AG10803 (cell line): ENCODE results near the gene PARD6G.

ENCODE experiments used
- DNase-seq: peaks from one replicate; pipeline ENCODE4 v3.0.0; 2010; ENCODE audit warnings: low read depth
- H3K4me3 ChIP-seq: 2 replicates; pipeline ENCODE4 v1.5.1; 2011; ENCODE audit warnings: mild to moderate bottlenecking, low read length, control low read depth
- TF ChIP-seq, protein P1 (sequence below): conservative IDR thresholded peaks from 2 replicates; pipeline ENCODE4 v1.5.1; 2011; ENCODE audit warnings: mild to moderate bottlenecking, low read length, control low read depth, inconsistent platforms

PARD6G gene

DNA sequence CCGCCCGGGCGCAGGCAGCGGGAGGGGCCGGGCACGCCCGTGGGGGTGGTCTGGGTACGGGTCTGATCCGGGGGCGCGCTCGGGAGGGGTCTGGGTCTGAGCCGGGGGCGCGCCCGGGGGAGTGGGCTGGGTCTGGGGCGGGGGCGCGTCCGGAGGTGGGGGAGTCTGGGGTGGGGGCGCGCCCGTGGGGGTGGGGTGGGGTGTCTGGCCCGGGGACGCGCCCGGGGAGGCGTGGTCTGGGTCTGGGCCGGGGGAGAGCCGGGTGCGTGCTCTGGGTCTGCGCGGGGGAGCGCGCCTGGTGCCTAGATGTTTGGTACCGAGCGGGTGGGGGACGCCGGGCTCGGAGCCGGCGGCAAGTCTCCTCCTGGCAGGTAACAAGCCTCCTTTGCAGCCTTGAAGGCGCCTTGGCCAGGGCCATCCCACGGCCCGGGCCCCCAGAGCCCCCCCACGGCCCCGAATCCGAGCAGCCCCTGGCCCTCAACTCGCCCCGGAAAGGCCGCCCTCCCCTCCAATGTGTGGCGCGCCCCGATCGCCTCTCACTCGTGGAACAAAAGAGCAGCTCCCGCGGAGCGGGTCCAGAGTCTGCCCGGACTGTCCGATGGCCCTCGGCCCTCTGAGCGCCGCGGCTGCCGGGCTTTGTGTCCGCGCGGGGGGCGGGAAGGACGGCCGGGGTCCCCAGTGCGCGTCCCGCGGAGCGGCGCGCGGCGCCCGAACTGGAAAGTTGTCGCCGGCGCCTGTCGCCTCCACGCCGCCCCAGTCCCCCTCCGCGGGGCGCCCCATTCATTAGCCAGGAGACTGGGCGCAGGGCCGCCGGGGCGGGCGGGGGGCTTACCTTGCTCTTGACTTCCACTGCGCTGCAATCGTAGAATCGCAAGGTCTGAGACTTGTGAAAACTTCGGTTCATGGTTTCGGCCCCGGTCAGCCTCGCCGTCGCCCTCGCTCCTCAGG, 595 bp downstream of the PARD6G start:
- H3K4me3 ChIP-seq, result peak overlapping the region; percentile 64
- DNase-seq, result peak; percentile 4
- TF ChIP-seq, protein P1, sequence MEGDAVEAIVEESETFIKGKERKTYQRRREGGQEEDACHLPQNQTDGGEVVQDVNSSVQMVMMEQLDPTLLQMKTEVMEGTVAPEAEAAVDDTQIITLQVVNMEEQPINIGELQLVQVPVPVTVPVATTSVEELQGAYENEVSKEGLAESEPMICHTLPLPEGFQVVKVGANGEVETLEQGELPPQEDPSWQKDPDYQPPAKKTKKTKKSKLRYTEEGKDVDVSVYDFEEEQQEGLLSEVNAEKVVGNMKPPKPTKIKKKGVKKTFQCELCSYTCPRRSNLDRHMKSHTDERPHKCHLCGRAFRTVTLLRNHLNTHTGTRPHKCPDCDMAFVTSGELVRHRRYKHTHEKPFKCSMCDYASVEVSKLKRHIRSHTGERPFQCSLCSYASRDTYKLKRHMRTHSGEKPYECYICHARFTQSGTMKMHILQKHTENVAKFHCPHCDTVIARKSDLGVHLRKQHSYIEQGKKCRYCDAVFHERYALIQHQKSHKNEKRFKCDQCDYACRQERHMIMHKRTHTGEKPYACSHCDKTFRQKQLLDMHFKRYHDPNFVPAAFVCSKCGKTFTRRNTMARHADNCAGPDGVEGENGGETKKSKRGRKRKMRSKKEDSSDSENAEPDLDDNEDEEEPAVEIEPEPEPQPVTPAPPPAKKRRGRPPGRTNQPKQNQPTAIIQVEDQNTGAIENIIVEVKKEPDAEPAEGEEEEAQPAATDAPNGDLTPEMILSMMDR, result no peak

DNA sequence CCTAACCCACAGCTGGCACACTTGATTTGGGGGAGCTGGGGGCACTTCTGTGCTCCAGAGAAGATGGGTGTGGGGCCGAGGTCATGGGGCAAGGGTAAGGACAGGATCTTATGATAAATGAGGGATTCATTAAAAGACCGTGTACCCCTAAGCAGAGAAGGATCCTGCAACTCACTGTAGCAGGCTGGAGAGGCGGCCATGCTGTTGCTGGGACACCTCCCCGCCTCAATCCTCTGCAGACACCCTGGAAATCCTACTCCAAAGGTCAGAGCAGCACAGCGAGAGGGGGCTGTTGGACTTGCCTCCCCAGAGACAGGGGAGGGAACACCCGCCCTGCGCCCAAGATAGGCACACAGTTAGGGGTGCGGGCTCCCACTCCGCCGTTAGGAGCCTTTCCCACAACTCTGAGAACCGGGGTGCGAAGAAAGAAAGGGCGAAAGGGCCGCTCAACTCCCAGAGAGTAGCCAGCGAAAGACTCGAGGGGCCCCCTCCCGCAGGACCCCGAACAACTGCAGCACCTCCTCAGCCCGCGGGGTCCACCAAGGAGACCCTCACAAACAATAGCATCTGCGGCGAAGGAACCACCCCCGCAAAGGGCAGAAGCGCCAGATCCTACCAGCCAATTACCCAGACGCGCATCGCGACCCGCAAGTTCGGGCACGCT, 1.4 kb downstream of the PARD6G start:
- TF ChIP-seq, protein P1, result no peak
- H3K4me3 ChIP-seq, result peak overlapping the region; percentile 34
- no peak for DNase-seq

DNA sequence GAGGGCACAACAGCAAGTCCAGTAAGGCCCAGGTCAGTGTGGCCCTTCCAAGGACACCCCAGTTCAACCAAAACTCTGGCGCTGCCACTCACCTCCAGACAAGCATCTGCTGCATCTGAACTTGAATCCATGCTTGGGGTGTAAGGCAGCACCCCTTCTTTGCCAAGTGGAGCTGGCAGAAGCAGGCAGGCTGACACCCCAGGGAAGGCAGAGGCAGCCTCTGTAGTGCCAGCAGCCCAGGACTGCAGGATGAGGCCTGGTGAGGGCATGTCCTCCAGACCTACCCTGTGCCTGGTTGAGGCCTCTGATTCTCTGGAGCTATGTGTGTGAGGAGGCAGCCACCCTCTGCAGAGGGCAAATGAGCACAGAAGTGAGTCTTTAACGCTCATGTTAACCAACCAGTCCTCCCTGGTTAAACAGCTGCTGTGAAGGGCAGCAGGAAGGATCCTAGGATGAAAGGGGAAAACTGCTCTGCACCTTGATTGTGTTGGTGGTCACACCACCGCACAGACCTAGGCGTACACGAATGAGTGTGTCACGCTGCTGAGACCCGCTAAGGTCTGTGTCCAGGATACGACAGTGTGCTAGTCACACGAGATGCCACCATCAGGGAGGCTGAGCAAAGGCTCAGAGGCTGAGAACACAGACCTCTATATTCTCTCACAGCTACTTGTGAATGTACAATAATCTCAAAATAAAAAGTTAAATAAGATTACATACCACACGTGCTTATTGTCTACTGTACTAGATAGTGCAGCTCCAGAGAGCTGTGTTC, 2.2 kb downstream of the PARD6G start:
- no peak overlapping the region for H3K4me3 ChIP-seq
- no peak for DNase-seq
- TF ChIP-seq, protein P1, result no peak

DNA sequence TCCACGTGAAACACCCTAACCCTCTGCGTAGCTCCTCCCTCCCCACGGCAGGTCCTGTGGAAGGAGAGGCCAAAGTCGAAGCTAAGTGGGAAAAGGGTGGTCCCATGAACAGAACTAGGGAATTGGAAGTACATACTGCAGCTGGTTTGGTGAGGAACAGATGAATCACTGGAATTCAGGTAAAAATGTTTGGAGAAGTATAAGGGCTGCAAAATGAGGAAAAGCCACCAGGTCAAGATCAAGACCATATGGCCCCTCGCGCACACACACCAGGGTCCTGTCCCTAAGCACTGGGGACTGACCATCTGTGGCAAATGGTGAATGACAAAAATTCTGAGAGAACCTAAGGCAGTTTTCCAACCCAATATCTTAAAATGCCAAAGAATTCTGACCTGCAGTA, 3.1 kb downstream of the PARD6G start:
- H3K4me3 ChIP-seq, result no peak overlapping the region
- DNase-seq, result no peak
- TF ChIP-seq, protein P1, result no peak

DNA sequence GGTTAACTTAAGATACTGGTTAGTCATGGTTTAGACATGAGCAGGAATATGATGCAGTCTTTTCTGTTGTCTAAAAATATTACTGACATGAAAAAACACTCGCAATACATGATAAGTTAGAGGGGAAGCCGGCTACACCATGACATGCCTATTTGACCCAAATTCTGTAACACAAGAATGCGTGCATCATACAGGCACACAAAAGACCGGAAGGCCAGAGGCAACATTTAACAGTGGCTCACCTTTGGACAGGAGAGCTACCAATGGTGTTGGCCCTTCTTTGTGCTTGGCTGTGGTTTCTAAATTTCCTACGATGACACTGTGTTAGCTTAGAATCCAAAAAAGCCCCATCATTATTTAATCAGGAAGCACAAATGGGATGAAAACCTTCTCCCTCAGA, 4.1 kb downstream of the PARD6G start:
- H3K4me3 ChIP-seq, result no peak overlapping the region
- TF ChIP-seq, protein P1, result no peak
- no peak for DNase-seq

DNA sequence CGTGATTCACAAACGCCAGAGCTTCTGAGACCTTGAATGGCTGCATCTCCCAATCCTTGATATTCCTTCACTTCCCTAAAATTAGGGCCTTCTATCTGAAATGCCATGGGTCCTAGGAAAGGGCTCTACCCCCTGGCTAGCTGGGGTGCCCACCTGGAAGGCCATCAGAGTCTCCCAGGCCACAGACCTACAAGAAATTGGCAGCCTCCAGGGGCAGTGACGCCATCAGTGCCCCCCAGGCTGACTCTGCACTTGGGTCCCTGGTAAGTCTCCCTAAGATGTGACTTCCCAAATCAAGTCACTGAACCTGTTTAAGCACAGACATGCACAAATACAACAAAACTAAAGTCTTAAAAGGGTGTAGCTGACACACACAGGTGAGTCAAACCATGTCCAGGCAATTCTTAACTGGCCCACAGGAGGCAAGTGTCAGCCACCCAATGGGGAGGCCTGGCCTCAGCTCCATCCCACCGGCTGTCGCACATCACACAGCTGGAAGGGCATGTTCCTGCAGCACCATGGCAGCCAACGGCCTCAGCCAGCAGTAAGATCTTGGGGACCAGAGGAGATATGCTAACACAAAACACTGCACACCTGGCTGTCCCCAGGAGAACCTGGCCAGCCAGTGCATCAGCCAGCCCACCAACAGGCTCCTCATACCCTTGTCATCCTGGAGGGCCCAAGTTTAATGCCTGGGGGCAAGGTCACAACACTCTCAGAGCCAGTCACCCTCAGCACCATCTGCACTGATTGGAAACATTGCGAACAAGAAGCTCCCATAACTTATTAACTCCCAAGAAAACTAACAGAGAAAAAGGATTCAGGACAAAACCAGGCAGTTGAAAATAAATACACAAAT, 5.2 kb downstream of the PARD6G start:
- TF ChIP-seq, protein P1, result no peak
- H3K4me3 ChIP-seq, result no peak overlapping the region
- DNase-seq, result no peak
